NB4 (cell line): ENCODE results near the gene C12orf75.

ENCODE experiments used
- DNase-seq: peaks from one replicate; pipeline ENCODE4 v3.0.0; 2010; ENCODE audit warnings: low read depth
- H3K4me3 ChIP-seq: one replicate; pipeline ENCODE4 v1.5.1; 2011; ENCODE audit warnings: mild to moderate bottlenecking, low read depth, low read length, moderate library complexity
- CTCF ChIP-seq: IDR thresholded peaks from one replicate; pipeline ENCODE4 v1.5.1; 2012; ENCODE audit warnings: low read depth, low read length
- MAX ChIP-seq: IDR thresholded peaks from 2 replicates; pipeline ENCODE4 v1.6.1; 2011; ENCODE audit warnings: low read depth, low read length
- MYC ChIP-seq: IDR thresholded peaks from 2 replicates; pipeline ENCODE4 v1.6.1; 2011; ENCODE audit warnings: low read depth, low read length
- POLR2A ChIP-seq: IDR thresholded peaks from 2 replicates; pipeline ENCODE4 v1.6.1; 2011; ENCODE audit warnings: mild to moderate bottlenecking; ENCODE audit not compliant: insufficient read length; ENCODE audit errors: extremely low read depth

Gene C12orf75

GRCh38 chr12:105409279-105409678, 78.8 kb downstream of the C12orf75 start:
- H3K4me3 ChIP-seq: no peak overlapping the region
- TF ChIP-seq CTCF: no peak
- no peak for TF ChIP-seq POLR2A
- TF ChIP-seq MAX: no peak
- no peak for TF ChIP-seq MYC
- DNase-seq: no peak

GRCh38 chr12:105409801-105410471, 79.4 kb downstream of the C12orf75 start:
- DNase-seq: peak; percentile 14
- no peak for TF ChIP-seq CTCF
- no peak for TF ChIP-seq MYC
- no peak for TF ChIP-seq POLR2A
- no peak for TF ChIP-seq MAX
- H3K4me3 ChIP-seq: no peak overlapping the region

GRCh38 chr12:105413911-105414487, 83.5 kb downstream of the C12orf75 start:
- TF ChIP-seq MAX: no peak
- no peak for TF ChIP-seq MYC
- TF ChIP-seq POLR2A: no peak
- no peak overlapping the region for H3K4me3 ChIP-seq
- no peak for DNase-seq

GRCh38 chr12:105417732-105418131, 87.2 kb downstream of the C12orf75 start:
- DNase-seq: no peak
- TF ChIP-seq MYC (no peak), CTCF (no peak), MAX (no peak), POLR2A (no peak)
- H3K4me3 ChIP-seq: no peak overlapping the region

- no peak overlapping the region for H3K4me3 ChIP-seq
- TF ChIP-seq CTCF (no peak), MAX (no peak), POLR2A (no peak), MYC (no peak)
- no peak for DNase-seq
Measured at GRCh38 chr12:105418229-105418628, 87.7 kb downstream of the C12orf75 start.

- TF ChIP-seq CTCF (no peak), MAX (no peak), MYC (no peak), POLR2A (no peak)
- no peak for DNase-seq
- H3K4me3 ChIP-seq: no peak overlapping the region
Measured at GRCh38 chr12:105418821-105419291, 88.4 kb downstream of the C12orf75 start.
